ENCODE data around the gene EPS8.

The EPS8 gene

DNA sequence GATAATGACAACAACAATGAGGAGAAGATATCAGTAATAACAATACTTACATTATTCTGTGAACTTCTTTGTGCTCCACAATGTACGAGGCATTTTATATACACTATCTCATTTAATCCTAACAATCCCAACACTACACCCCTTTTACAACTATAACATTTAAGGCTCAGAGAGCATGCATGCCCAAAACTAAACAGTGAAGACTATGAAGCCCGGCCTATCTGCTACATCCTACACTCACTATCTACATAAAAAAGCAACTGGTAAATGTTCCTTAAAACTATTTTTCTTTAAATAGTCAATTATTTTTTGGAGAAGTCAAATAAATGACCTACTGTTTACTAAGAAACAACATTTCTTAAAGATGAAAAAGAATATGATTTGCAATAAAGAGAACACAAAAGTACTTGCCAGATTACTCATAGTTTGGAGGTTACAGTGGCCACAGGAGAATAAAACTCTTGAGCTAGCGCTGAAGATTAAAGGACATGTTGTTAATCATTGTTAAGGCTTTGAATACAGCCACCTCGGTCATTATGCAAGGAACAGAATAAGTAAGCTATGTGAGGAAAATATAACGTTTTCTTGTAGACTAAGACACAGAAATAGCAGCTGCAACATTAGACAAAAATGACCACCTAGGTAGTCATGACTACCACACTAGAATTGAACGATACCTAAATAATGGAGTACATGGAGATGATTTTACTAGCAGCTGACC is 56.7 kb downstream of the EPS8 start:
- no peak overlapping the region for H3K27ac ChIP-seq (ENCODE audit: low read depth, low read length)
- no peaks in the 10 kb centered on the region for H3K27me3 ChIP-seq (ENCODE audit: control insufficient read depth, insufficient read depth, low read length)
- H3K36me3 ChIP-seq (ENCODE audit: control insufficient read depth, insufficient read depth, low read length) = no peaks in the 10 kb centered on the region
- no peaks in the 10 kb centered on the region for H3K9me3 ChIP-seq (ENCODE audit: control insufficient read depth, insufficient read depth, low read length)
- H3K4me1 ChIP-seq (ENCODE audit: control insufficient read depth, insufficient read depth, low read length) = 0 out of 2 replicates have a peak, but pooled peaks cover 3% of the 10 kb centered on the region
- no peak overlapping the region for H3K9ac ChIP-seq (ENCODE audit: low read depth, low read length)
- H3K4me3 ChIP-seq (ENCODE audit: low read depth, low read length) = no peak overlapping the region

DNA sequence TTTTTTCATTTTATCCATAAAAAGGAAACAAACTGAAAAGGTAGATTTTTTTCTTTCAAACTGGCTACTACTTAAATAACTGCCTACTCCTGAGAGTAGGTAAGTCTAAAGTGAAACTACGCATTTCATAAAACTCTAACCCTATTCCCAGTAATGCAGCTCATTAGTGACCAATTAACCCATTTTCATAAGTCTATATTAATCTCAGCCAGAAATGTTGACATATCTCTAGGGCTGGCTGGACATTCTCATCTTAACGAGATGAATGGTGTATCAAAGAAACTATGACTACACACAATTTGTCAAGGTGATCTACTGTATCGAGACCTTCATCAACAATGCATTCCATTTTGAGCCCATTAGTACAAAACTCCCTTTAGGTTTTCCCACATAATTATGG is 57.2 kb downstream of the EPS8 start:
- Histone ChIP-seq H3K4me1 (ENCODE audit: control insufficient read depth, insufficient read depth, low read length) (0 out of 2 replicates have a peak, but pooled peaks cover 3% of the 10 kb centered on the region), H3K9ac (ENCODE audit: low read depth, low read length) (no peak overlapping the region), H3K9me3 (ENCODE audit: control insufficient read depth, insufficient read depth, low read length) (no peaks in the 10 kb centered on the region), H3K27me3 (ENCODE audit: control insufficient read depth, insufficient read depth, low read length) (no peaks in the 10 kb centered on the region), H3K27ac (ENCODE audit: low read depth, low read length) (no peak overlapping the region), H3K36me3 (ENCODE audit: control insufficient read depth, insufficient read depth, low read length) (no peaks in the 10 kb centered on the region), H3K4me3 (ENCODE audit: low read depth, low read length) (no peak overlapping the region)

DNA sequence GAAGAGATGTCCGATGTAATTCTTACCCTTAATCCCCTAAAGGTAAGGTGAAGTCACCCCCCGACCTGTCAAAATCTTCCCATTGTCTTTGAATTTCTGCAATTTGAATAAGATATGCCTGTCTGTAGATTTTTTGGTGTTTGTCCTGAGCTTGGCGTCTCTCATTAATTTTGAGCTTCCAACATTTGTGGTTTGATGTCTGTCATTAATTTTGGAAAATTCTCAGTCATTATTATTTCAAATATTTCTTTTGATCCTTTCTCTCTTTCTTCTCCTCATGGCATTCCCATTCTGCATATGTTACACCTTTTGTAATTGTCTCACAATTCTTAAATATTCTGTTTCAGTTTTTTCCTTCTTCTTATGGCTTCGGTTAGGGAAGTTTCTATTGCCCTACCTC is 60.1 kb downstream of the EPS8 start:
- H3K27me3 ChIP-seq (ENCODE audit: control insufficient read depth, insufficient read depth, low read length) = no peaks in the 10 kb centered on the region
- no peaks in the 10 kb centered on the region for H3K36me3 ChIP-seq (ENCODE audit: control insufficient read depth, insufficient read depth, low read length)
- no peak overlapping the region for H3K9ac ChIP-seq (ENCODE audit: low read depth, low read length)
- no peaks in the 10 kb centered on the region for H3K9me3 ChIP-seq (ENCODE audit: control insufficient read depth, insufficient read depth, low read length)
- H3K4me1 ChIP-seq (ENCODE audit: control insufficient read depth, insufficient read depth, low read length) = 0 out of 2 replicates have a peak, but pooled peaks cover 3% of the 10 kb centered on the region
- no peak overlapping the region for H3K27ac ChIP-seq (ENCODE audit: low read depth, low read length)
- no peak overlapping the region for H3K4me3 ChIP-seq (ENCODE audit: low read depth, low read length)

DNA sequence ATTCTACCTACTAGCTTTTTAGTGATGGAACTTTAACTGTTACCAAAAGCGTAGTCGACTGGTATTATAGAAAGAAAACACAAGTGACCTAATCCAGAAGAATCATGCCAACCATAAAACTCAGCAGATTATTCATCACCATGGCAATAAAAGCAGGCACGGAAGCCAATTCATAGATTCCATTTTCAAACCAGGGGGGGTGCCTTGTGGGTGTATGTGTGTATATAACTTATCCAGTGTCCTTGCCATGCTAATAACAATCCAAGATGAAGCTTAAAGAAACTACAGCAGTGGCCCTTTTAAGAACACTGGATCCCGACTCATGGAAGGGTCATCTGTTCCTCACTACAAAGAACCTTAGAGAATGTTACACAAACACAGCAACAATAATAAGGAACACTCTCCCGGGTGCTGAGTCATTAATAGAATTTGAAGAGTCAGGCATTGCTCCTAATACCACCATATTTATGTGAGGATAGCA is 61.0 kb downstream of the EPS8 start:
- Histone ChIP-seq H3K9ac (ENCODE audit: low read depth, low read length) (no peak overlapping the region), H3K36me3 (ENCODE audit: control insufficient read depth, insufficient read depth, low read length) (no peaks in the 10 kb centered on the region), H3K27ac (ENCODE audit: low read depth, low read length) (no peak overlapping the region), H3K4me3 (ENCODE audit: low read depth, low read length) (no peak overlapping the region), H3K27me3 (ENCODE audit: control insufficient read depth, insufficient read depth, low read length) (no peaks in the 10 kb centered on the region), H3K9me3 (ENCODE audit: control insufficient read depth, insufficient read depth, low read length) (no peaks in the 10 kb centered on the region), H3K4me1 (ENCODE audit: control insufficient read depth, insufficient read depth, low read length) (0 out of 2 replicates have a peak, but pooled peaks cover 3% of the 10 kb centered on the region)

DNA sequence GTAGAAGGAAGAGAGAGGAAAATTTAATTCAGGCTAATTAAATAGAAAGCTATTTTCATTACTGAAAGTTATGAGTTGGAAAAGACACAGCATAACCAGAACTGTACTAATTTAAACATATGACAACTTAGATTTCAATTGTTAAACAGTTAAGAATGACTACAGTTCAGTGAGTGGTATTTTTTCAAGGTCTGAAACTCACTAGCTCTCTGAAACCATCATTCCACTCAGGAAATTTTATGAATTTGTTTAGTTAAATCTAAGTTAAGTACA is 62.4 kb downstream of the EPS8 start:
- H3K9ac ChIP-seq (ENCODE audit: low read depth, low read length) = no peak overlapping the region
- H3K27me3 ChIP-seq (ENCODE audit: control insufficient read depth, insufficient read depth, low read length) = no peaks in the 10 kb centered on the region
- H3K27ac ChIP-seq (ENCODE audit: low read depth, low read length) = no peak overlapping the region
- no peak overlapping the region for H3K4me3 ChIP-seq (ENCODE audit: low read depth, low read length)
- 0 out of 2 replicates have a peak, but pooled peaks cover 3% of the 10 kb centered on the region for H3K4me1 ChIP-seq (ENCODE audit: control insufficient read depth, insufficient read depth, low read length)
- no peaks in the 10 kb centered on the region for H3K9me3 ChIP-seq (ENCODE audit: control insufficient read depth, insufficient read depth, low read length)
- no peaks in the 10 kb centered on the region for H3K36me3 ChIP-seq (ENCODE audit: control insufficient read depth, insufficient read depth, low read length)

DNA sequence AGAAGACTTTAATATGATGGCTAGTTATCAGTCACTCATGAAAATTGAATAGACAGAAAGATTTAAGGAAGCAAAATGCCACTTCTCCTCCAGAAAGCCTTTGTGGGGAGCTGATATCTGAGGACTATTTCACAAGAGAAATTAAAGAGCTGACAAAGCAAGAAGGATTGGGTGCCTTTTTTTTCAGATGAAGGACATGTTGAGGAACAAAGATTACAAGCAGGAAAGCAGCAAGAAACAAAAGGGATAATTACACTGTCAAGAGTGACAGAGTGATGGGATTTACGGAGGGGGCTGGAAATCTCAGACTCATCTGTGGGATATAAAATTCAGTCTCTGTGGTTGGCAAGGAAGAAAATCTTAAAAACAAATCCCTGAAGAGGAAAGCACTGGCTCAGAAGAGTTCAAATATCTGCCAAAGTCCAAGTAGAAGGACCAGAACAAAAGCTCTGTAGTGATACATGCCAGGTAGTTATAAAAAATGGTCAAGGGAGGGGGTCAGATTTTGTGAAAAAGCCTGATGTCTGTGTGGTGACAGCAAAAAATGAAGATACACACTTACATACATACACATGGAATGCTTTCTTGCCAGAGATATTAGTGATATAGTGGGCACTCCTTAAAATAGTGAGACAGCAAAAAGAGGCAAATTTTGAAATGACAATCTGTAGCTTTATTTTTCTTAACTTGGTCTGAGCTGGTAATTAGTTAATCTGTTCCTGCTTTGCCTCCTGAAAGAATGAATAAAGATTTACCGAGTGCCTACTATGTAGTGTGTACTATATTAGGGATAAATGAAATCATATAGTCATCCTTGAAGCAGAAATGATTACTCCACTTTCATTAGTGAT is 62.9 kb downstream of the EPS8 start:
- Histone ChIP-seq H3K27ac (ENCODE audit: low read depth, low read length) (no peak overlapping the region), H3K36me3 (ENCODE audit: control insufficient read depth, insufficient read depth, low read length) (no peaks in the 10 kb centered on the region), H3K4me1 (ENCODE audit: control insufficient read depth, insufficient read depth, low read length) (0 out of 2 replicates have a peak, but pooled peaks cover 3% of the 10 kb centered on the region), H3K9ac (ENCODE audit: low read depth, low read length) (no peak overlapping the region), H3K27me3 (ENCODE audit: control insufficient read depth, insufficient read depth, low read length) (no peaks in the 10 kb centered on the region), H3K4me3 (ENCODE audit: low read depth, low read length) (no peak overlapping the region), H3K9me3 (ENCODE audit: control insufficient read depth, insufficient read depth, low read length) (no peaks in the 10 kb centered on the region)

DNA sequence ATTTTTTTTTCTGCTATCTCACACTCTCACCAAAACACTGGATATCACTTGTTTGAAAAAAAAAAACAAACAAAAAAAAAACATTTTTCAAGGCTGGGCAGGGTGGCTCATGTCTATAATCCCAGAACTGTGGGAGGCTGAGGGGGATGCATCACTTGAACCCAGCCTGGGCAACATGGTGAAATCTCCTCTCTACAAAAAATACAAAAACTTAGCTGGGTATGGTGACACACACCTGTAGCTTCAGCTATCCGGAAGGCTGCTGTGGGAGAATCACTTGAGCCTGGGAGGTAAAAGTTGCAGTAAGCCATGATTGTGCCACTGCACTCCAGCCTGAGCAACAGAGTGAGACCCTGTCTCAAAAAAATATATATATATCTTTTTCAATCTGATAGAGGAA is 66.2 kb downstream of the EPS8 start:
- Histone ChIP-seq H3K36me3 (ENCODE audit: control insufficient read depth, insufficient read depth, low read length) (no peaks in the 10 kb centered on the region), H3K4me3 (ENCODE audit: low read depth, low read length) (no peak overlapping the region), H3K9ac (ENCODE audit: low read depth, low read length) (no peak overlapping the region), H3K9me3 (ENCODE audit: control insufficient read depth, insufficient read depth, low read length) (no peaks in the 10 kb centered on the region), H3K27ac (ENCODE audit: low read depth, low read length) (no peak overlapping the region), H3K27me3 (ENCODE audit: control insufficient read depth, insufficient read depth, low read length) (no peaks in the 10 kb centered on the region), H3K4me1 (ENCODE audit: control insufficient read depth, insufficient read depth, low read length) (no peaks in the 10 kb centered on the region)

DNA sequence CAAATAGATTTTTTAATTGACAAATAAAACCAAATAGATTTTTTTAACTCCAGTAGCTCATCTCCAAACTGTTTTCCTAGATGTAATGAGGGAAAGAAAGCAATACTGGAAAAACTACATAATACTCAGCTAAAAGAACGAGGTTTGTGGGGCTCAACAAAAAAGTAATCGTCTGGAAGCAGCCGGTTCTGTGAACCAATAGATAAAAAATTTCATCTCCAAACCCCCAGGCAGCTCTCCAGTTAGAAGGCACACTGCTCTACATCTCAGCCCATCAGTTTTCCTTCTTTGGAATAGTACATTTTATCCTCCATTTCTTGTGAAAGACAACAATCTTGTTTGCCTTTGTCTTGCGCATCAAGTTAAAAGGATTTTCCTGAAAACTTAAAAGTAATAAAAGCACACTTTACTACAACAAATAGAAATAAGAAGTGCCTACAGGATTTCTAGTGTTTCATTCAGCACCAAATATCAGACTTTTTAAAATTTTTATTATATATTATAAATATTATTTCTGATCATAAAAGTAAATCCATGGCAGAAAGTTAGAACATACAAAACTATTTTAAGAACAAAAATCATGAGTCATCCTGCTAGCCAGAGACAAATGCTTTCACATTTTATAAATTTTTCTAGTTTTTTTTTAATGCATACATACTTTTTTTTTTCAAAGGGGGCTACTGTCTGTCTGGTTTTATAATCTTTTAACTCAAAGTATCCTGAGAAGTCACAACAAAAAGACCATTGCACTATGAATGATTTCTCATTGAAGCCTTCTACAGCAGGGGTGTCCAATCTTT is 67.7 kb downstream of the EPS8 start:
- Histone ChIP-seq H3K4me3 (ENCODE audit: low read depth, low read length) (no peak overlapping the region), H3K27me3 (ENCODE audit: control insufficient read depth, insufficient read depth, low read length) (no peaks in the 10 kb centered on the region), H3K27ac (ENCODE audit: low read depth, low read length) (no peak overlapping the region), H3K9ac (ENCODE audit: low read depth, low read length) (no peak overlapping the region; the same call in 1 of the 2 replicates), H3K36me3 (ENCODE audit: control insufficient read depth, insufficient read depth, low read length) (no peaks in the 10 kb centered on the region), H3K4me1 (ENCODE audit: control insufficient read depth, insufficient read depth, low read length) (no peaks in the 10 kb centered on the region), H3K9me3 (ENCODE audit: control insufficient read depth, insufficient read depth, low read length) (no peaks in the 10 kb centered on the region)

DNA sequence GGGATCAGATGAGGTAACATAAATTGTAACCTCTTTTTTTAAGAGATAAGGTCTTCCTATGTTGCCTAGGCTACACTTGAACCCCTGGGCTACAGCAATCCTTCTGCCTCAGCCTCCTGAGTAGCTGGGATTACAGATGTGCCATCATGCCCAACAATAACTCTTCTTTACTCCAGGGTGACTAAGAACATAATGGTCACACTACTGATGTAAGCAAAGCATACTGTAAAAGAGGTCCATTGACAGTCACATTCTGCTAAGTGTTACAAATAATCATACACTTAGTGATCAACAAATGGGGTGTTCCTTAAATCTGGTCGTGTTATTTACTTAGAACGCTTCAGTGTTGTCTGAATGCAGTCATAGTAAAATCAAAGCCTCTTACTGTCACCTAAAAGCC is 68.9 kb downstream of the EPS8 start:
- H3K9ac ChIP-seq (ENCODE audit: low read depth, low read length) = no peak overlapping the region
- no peaks in the 10 kb centered on the region for H3K4me1 ChIP-seq (ENCODE audit: control insufficient read depth, insufficient read depth, low read length)
- no peak overlapping the region for H3K27ac ChIP-seq (ENCODE audit: low read depth, low read length)
- no peaks in the 10 kb centered on the region for H3K27me3 ChIP-seq (ENCODE audit: control insufficient read depth, insufficient read depth, low read length)
- no peaks in the 10 kb centered on the region for H3K36me3 ChIP-seq (ENCODE audit: control insufficient read depth, insufficient read depth, low read length)
- H3K4me3 ChIP-seq (ENCODE audit: low read depth, low read length) = no peak overlapping the region
- no peaks in the 10 kb centered on the region for H3K9me3 ChIP-seq (ENCODE audit: control insufficient read depth, insufficient read depth, low read length)

DNA sequence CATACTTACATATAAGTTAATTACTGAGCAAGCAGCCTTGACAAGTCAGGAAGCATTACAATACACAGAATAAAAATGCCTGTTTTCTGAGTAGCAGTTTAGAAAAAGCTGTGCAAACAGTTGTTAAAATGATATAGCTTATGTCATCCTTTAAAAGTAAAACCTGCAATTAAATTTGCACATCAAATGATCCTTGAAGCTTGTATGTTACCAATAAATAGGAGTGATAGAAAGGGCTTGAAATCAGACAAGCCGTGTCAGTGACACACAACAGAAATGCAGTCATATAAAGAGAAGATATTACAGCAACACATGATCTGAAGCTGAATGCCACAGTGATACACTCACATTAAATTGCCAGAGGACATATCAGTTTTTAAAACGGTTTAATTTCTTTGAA is 70.0 kb downstream of the EPS8 start:
- no peaks in the 10 kb centered on the region for H3K4me1 ChIP-seq (ENCODE audit: control insufficient read depth, insufficient read depth, low read length)
- no peak overlapping the region for H3K4me3 ChIP-seq (ENCODE audit: low read depth, low read length)
- no peak overlapping the region for H3K9ac ChIP-seq (ENCODE audit: low read depth, low read length)
- H3K9me3 ChIP-seq (ENCODE audit: control insufficient read depth, insufficient read depth, low read length) = no peaks in the 10 kb centered on the region
- H3K27me3 ChIP-seq (ENCODE audit: control insufficient read depth, insufficient read depth, low read length) = no peaks in the 10 kb centered on the region
- no peaks in the 10 kb centered on the region for H3K36me3 ChIP-seq (ENCODE audit: control insufficient read depth, insufficient read depth, low read length)
- H3K27ac ChIP-seq (ENCODE audit: low read depth, low read length) = no peak overlapping the region
